A549 (cell line): ENCODE data around the gene RNU1-1. TPM values are rescaled to one million over a fixed set of nuclear protein-coding genes. Genes with fewer than 3 reads are reported as not detected.
"Not testable (repeated sequence)": the region's sequence is repeated elsewhere in the genome, so short reads cannot be mapped to it uniquely, and the experiment has no call there.

Experiments used
- ATAC-seq, 2 experiments: fragments of 200-7000 bp in 1 of 2; fragments of >200 bp in 1 of 2; cut with Nextera tagmentation in 1 of 2; cut with Tn5 transposase in 1 of 2; 3 replicates each; pipeline versions ENCODE4 v1.8.0 to v1.9.1; 2018 to 2020; ENCODE audit warnings: mild to moderate bottlenecking in 1 of 2, moderate library complexity in 1 of 2
- CTCF ChIA-PET: fragments of 300-600 bp; sonication (Branson Sonifier 250); formaldehyde crosslinking; extraction: SDS; loops from one replicate; lab custom pipeline; 2021; ENCODE audit warnings: antibody characterized with exemption, inconsistent platforms; lab: Yijun Ruan, JAX
- POLR2A ChIA-PET: fragments of 350-600 bp; formaldehyde crosslinking; extraction: SDS; loops from one replicate; lab custom pipeline; 2021; ENCODE audit warnings: antibody characterized with exemption, inconsistent platforms; lab: Yijun Ruan, JAX
- DNase-seq, 2 experiments: peaks; one replicate each; pipeline versions ENCODE4 v3.0.0 to v3.0.0-alpha.2; 2011 to 2016; ENCODE audit warnings: low read depth in 1 of 2, low spot score in 1 of 2
- FAIRE-seq: peaks from 2 replicates; lab custom pipeline; 2011; peaks lifted over from hg19 to GRCh38; lab: Jason Lieb, UNC
- H3K27ac ChIP-seq, 2 experiments: fragments of >200 bp; sonication (Bioruptor Twin); formaldehyde crosslinking; 3 replicates each; pipeline ENCODE4 v1.5.1; 2016 to 2017
- H3K4me1 ChIP-seq: fragments of >200 bp; sonication (Bioruptor Twin); formaldehyde crosslinking; 3 replicates; pipeline ENCODE4 v1.6.1; 2016
- H3K4me2 ChIP-seq: fragments of >200 bp; sonication (Bioruptor Twin); formaldehyde crosslinking; 3 replicates; pipeline ENCODE4 v1.6.1; 2016
- H3K4me3 ChIP-seq: fragments of >200 bp; sonication (Bioruptor Twin); formaldehyde crosslinking; 3 replicates; pipeline ENCODE4 v1.5.1; 2016
- H3K9me3 ChIP-seq: fragments of >200 bp; sonication (Bioruptor Twin); formaldehyde crosslinking; 3 replicates; pipeline ENCODE4 v1.6.1; 2016
- EHF ChIP-seq: fragments of 250-450 bp; sonication (Bioruptor Pico); IDR thresholded peaks from 2 replicates; pipeline ENCODE4 v1.5.0; 2020; ENCODE audit warnings: mild to moderate bottlenecking
- FOSB ChIP-seq: fragments of 250-450 bp; sonication (Bioruptor Pico); IDR thresholded peaks from 2 replicates; pipeline ENCODE4 v1.5.0; 2020; ENCODE audit warnings: mild to moderate bottlenecking, moderate library complexity
- GATA3 ChIP-seq: IDR thresholded peaks from 2 replicates; pipeline ENCODE4 v1.6.1; 2012; ENCODE audit warnings: borderline replicate concordance
- HOXA7 ChIP-seq: fragments of 250-450 bp; sonication (Bioruptor Pico); IDR thresholded peaks from 2 replicates; pipeline ENCODE4 v1.5.0; 2020; ENCODE audit warnings: mild to moderate bottlenecking, moderate library complexity
- JUN ChIP-seq, 2 experiments: fragments of >200 bp; sonication (Bioruptor Twin); formaldehyde crosslinking; IDR thresholded peaks; 2 replicates in 1 of 2; 3 replicates in 1 of 2; pipeline ENCODE4 v1.6.1; 2016 to 2017
- MAFK ChIP-seq: fragments of 450-650 bp; IDR thresholded peaks from 2 replicates; pipeline ENCODE4 v1.6.1; 2014; ENCODE audit not compliant: partially characterized antibody
- POLR2A ChIP-seq: IDR thresholded peaks from 2 replicates; pipeline ENCODE4 v1.6.1; 2012; ENCODE audit warnings: mild to moderate bottlenecking, low read length
- RARB ChIP-seq: fragments of 250-450 bp; sonication (Bioruptor Pico); IDR thresholded peaks from 2 replicates; pipeline ENCODE4 v1.8.0; 2021; ENCODE audit warnings: mild to moderate bottlenecking, moderate library complexity
- TFCP2L1 ChIP-seq: fragments of 250-450 bp; sonication (Bioruptor Pico); IDR thresholded peaks from 2 replicates; pipeline ENCODE4 v1.5.0; 2021; ENCODE audit warnings: mild to moderate bottlenecking
- TP53 ChIP-seq: fragments of 250-450 bp; sonication (Bioruptor Pico); IDR thresholded peaks from 2 replicates; pipeline ENCODE4 v1.5.0; 2021; ENCODE audit warnings: mild to moderate bottlenecking, moderate library complexity
- WGBS: methylation state at CpG from one replicate; pipeline ENCODE4 v1.1.6; 2017; ENCODE audit errors: missing lambda C conversion rate; 5-methylcytosine and 5-hydroxymethylcytosine counted together
- polyA plus RNA-seq, 4 experiments: library from polyadenylated mRNA; depleted of rRNA in 3 of 4; stranded (reverse); fragments of >200 nt; fragmentation: RNase III in 1 of 4; extraction: RNeasy Plus Mini Kit Qiagen cat#74134 plus additional on column Dnase treatment in 1 of 4; gene quantifications; 2 replicates in 3 of 4; 3 replicates in 1 of 4; pipeline ENCODE4 v1.2.3, GENCODE V29; 2011 to 2017
- TF ChIP-seq, protein P1 (sequence below): fragments of 200-600 bp; sonication (generic); IDR thresholded peaks from 2 replicates; pipeline ENCODE4 v1.6.1; 2016; ENCODE audit warnings: antibody characterized with exemption, mild to moderate bottlenecking, moderate library complexity
- TF ChIP-seq, protein P2 (sequence below): IDR thresholded peaks from 2 replicates; pipeline ENCODE4 v1.6.1; 2012
- TF ChIP-seq, protein P3 (sequence below): fragments of 250-450 bp; sonication (Bioruptor Pico); IDR thresholded peaks from 2 replicates; pipeline ENCODE4 v1.5.0; 2021; ENCODE audit warnings: mild to moderate bottlenecking, moderate library complexity, borderline replicate concordance
- TF ChIP-seq, protein P4 (sequence below): fragments of 250-450 bp; sonication (Bioruptor Pico); IDR thresholded peaks from 2 replicates; pipeline ENCODE4 v1.5.0; 2020; ENCODE audit warnings: low read depth, mild to moderate bottlenecking, moderate library complexity
- TF ChIP-seq, protein P5 (sequence below): IDR thresholded peaks from 2 replicates; pipeline ENCODE4 v1.6.1; 2012
- TF ChIP-seq, protein P6 (sequence below): fragments of >200 bp; sonication (Bioruptor Twin); formaldehyde crosslinking; IDR thresholded peaks from 3 replicates; pipeline ENCODE4 v1.6.1; 2016

RNU1-1 gene
- polyA plus RNA-seq, 2 of the 4 experiments (the other 2 are of a cell fraction) = 6.6 to 56.2 TPM

DNA sequence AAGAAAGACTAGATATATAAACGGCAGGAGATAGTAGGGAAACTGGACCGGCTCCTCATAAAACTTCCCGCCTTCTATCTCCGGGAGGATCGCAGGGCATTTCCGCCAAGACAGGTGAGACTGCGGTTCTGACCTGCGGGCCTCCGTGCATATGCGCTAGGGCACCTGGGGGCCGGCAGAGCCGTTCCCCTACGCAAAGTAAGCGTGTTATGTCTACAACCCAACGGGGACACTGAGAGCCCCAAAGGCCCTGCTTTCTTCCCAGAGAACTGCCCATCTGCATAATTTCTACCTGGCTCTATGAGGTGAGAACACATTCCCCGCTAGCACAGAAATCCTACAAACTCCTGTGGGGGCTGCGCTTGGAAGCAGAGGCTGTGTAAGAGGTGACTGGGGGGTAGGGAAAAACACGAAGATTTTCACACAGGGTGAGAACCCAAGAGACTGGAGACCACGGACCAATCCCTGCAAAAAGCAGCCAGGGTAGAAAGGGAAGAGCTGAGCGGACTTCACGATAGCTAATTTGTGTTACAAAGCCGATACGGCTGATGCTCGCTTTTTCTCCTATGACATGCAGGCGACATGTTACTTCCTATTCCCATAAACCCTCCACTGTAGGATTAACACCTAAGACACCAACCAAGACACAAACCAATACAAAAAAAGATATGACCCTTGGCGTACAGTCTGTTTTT lies 526 bp downstream of the RNU1-1 start:
- Histone ChIP-seq H3K4me3 (peak overlapping the region; percentile 36; the same call in 2 of the 3 replicates), H3K27ac (peak overlapping the region; percentile 67 to 82; a peak in 5 of 6 replicates)
- DNase-seq = peak; percentile 67 to 95
- H3K9me3 ChIP-seq, H3K4me1 ChIP-seq, FAIRE-seq: not testable (repeated sequence)
- ATAC-seq = peak; percentile 100
- CTCF ChIA-PET = interaction anchor here (0.7 kb wide), 1 partner anchor 1571 kb away, joined by 3 read pairs; no protein-coding TSS in a partner anchor
- 3% methylated on average over 26 of the region's 26 CpGs for WGBS
- TF ChIP-seq TP53 (peak; percentile 99), RARB (peak; percentile 99), FOSB (CRISPR knock-in tag) (peak; percentile 99), JUN (IDR thresholded peaks at IDR 0.05) (peak; percentile 94 to 98), MAFK (peak; percentile 12), TFCP2L1 (CRISPR knock-in tag) (peak; percentile 99), GATA3 (peak; percentile 41; the same call in 1 of the 2 replicates), HOXA7 (CRISPR knock-in tag) (peak; percentile 99), EHF (0 out of 2 replicates have a peak, but pooled peaks have one; percentile 51), POLR2A (peak; percentile 42; the same call in 1 of the 2 replicates)
- TF ChIP-seq, protein P1, sequence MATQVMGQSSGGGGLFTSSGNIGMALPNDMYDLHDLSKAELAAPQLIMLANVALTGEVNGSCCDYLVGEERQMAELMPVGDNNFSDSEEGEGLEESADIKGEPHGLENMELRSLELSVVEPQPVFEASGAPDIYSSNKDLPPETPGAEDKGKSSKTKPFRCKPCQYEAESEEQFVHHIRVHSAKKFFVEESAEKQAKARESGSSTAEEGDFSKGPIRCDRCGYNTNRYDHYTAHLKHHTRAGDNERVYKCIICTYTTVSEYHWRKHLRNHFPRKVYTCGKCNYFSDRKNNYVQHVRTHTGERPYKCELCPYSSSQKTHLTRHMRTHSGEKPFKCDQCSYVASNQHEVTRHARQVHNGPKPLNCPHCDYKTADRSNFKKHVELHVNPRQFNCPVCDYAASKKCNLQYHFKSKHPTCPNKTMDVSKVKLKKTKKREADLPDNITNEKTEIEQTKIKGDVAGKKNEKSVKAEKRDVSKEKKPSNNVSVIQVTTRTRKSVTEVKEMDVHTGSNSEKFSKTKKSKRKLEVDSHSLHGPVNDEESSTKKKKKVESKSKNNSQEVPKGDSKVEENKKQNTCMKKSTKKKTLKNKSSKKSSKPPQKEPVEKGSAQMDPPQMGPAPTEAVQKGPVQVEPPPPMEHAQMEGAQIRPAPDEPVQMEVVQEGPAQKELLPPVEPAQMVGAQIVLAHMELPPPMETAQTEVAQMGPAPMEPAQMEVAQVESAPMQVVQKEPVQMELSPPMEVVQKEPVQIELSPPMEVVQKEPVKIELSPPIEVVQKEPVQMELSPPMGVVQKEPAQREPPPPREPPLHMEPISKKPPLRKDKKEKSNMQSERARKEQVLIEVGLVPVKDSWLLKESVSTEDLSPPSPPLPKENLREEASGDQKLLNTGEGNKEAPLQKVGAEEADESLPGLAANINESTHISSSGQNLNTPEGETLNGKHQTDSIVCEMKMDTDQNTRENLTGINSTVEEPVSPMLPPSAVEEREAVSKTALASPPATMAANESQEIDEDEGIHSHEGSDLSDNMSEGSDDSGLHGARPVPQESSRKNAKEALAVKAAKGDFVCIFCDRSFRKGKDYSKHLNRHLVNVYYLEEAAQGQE = peak; percentile 54; the same call in 1 of the 2 replicates
- TF ChIP-seq, protein P2, sequence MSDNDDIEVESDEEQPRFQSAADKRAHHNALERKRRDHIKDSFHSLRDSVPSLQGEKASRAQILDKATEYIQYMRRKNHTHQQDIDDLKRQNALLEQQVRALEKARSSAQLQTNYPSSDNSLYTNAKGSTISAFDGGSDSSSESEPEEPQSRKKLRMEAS = peak; percentile 35
- TF ChIP-seq, protein P3, sequence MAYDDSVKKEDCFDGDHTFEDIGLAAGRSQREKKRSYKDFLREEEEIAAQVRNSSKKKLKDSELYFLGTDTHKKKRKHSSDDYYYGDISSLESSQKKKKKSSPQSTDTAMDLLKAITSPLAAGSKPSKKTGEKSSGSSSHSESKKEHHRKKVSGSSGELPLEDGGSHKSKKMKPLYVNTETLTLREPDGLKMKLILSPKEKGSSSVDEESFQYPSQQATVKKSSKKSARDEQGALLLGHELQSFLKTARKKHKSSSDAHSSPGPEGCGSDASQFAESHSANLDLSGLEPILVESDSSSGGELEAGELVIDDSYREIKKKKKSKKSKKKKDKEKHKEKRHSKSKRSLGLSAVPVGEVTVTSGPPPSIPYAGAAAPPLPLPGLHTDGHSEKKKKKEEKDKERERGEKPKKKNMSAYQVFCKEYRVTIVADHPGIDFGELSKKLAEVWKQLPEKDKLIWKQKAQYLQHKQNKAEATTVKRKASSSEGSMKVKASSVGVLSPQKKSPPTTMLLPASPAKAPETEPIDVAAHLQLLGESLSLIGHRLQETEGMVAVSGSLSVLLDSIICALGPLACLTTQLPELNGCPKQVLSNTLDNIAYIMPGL (CRISPR knock-in tag) = peak; percentile 88; the same call in 1 of the 2 replicates
- TF ChIP-seq, protein P4, sequence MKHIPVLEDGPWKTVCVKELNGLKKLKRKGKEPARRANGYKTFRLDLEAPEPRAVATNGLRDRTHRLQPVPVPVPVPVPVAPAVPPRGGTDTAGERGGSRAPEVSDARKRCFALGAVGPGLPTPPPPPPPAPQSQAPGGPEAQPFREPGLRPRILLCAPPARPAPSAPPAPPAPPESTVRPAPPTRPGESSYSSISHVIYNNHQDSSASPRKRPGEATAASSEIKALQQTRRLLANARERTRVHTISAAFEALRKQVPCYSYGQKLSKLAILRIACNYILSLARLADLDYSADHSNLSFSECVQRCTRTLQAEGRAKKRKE = peak; percentile 77; the same call in 1 of the 2 replicates
- TF ChIP-seq, protein P5, sequence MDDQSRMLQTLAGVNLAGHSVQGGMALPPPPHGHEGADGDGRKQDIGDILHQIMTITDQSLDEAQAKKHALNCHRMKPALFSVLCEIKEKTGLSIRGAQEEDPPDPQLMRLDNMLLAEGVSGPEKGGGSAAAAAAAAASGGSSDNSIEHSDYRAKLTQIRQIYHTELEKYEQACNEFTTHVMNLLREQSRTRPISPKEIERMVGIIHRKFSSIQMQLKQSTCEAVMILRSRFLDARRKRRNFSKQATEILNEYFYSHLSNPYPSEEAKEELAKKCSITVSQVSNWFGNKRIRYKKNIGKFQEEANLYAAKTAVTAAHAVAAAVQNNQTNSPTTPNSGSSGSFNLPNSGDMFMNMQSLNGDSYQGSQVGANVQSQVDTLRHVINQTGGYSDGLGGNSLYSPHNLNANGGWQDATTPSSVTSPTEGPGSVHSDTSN = peak; percentile 53; the same call in 1 of the 2 replicates
- TF ChIP-seq, protein P6, sequence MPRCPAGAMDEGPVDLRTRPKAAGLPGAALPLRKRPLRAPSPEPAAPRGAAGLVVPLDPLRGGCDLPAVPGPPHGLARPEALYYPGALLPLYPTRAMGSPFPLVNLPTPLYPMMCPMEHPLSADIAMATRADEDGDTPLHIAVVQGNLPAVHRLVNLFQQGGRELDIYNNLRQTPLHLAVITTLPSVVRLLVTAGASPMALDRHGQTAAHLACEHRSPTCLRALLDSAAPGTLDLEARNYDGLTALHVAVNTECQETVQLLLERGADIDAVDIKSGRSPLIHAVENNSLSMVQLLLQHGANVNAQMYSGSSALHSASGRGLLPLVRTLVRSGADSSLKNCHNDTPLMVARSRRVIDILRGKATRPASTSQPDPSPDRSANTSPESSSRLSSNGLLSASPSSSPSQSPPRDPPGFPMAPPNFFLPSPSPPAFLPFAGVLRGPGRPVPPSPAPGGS = peak; percentile 99
- TF ChIP-seq, all 56 proteins: peak for 16; not testable (repeated sequence) for 40
- POLR2A ChIA-PET = interaction anchor here (0.7 to 1.2 kb wide), 4 partner anchors 19 to 382 kb away, joined by 3 to 5 read pairs (median 4); partner anchors contain the start of gene RNU1-2
- H3K4me2 ChIP-seq = peak overlapping the region; percentile 84

DNA sequence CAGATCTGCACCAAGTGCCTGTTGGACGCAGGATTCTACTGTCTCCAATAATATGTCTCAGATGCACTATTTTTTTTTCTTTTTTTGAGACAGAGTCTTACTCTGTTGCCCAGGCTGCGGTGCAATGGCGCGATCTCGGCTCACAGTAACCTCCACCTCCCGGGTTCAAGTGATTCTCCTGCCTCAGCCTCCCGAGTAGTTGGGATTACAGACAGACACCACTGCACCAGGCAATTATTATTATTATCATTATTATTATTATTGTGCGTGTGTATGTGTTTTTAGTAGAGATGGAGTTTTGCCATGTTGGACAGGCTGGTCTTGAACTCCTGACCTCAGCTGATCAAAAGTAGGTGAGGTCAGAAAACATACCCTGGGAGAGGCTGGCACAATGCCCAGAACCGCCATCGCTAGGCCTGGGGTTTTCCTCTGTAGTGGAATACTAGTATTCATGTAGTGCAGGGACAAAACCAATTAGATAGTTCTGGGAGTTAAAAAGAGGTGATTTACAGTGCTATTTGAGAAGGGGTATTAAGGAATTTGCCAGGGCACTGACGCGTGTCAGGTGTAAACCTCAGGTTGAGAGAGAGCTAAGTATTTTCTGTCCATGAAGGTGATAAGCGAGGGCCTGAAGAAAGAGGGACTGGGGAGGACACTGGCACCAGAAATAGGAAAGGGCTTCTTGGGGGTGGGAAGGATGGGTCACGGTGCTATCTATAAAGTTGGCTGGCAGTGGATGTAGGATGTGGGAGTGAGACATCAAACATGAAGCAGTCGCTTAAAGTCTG lies 1.3 kb downstream of the RNU1-1 start:
- Histone ChIP-seq H3K4me2 (peak overlapping the region; percentile 84), H3K27ac (peak overlapping the region; percentile 67 to 82; a peak in 5 of 6 replicates), H3K4me3 (peak overlapping the region; percentile 36; the same call in 2 of the 3 replicates)
- peak; percentile 50 to 85 for ATAC-seq
- FAIRE-seq, H3K4me1 ChIP-seq, H3K9me3 ChIP-seq, DNase-seq, CTCF ChIA-PET: not testable (repeated sequence)
- POLR2A ChIA-PET = interaction anchor here (0.9 to 1.1 kb wide), 2 partner anchors 22 to 108 kb away, joined by 3 to 5 read pairs; no protein-coding TSS in a partner anchor
- 60% methylated on average over 15 of the region's 15 CpGs for WGBS

DNA sequence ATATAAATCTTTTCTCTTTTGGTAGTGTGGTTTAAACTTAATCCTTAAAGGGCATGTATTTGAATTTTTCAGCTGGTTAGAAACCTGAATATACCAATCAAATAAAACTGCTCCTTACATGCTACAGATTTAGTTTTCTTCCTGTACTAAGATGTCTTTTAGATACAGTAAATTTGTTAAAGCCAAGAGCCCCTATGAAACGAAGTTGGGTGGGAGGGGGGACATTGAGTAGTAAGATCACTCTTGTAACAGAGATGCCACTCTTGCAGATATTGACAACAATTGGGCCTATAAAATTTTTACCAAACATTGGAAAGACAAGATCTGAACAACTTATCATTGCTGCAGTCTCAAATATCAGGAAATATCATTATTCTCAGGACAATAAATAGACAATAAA lies 2.2 kb downstream of the RNU1-1 start:
- H3K4me3 ChIP-seq, H3K4me1 ChIP-seq, H3K4me2 ChIP-seq, CTCF ChIA-PET, H3K9me3 ChIP-seq, FAIRE-seq, H3K27ac ChIP-seq, DNase-seq, ATAC-seq: not testable (repeated sequence)
- POLR2A ChIA-PET = interaction anchor here (0.6 kb wide), 1 partner anchor 12 kb away, joined by 5 read pairs; no protein-coding TSS in a partner anchor
- WGBS = 23% methylated on average over 1 of the region's 1 CpG

DNA sequence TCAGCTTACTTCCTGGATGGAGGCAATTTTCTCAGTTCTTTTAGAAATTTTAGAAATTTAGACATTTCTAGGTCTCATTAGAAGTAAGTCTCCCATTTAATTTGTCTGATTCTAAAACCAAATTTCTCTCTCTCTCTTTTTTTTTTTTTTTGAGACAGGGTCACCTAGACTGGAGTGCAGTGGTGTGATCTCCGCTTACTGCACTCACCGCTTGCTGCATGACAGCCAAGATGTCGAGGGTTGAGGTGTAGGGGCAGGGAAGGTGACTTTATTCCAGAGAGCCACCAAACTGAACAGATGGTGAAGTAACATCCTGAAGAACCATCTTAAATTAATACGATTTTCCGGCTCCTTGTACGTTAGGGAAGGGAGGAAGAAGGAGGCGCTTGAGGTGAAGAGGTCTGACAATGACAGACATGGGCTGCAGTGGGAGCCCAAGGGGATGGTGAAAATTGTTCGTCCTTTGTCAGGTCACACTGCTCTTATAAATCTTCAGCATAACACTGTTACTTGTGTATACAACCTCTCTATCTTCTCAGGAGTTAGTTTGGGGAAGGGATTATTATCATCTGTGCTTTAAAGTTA lies 5.1 kb downstream of the RNU1-1 start:
- H3K4me3 ChIP-seq, FAIRE-seq, ATAC-seq, CTCF ChIA-PET, H3K9me3 ChIP-seq, H3K27ac ChIP-seq, H3K4me2 ChIP-seq, DNase-seq, H3K4me1 ChIP-seq: not testable (repeated sequence)
- 70% methylated on average over 8 of the region's 8 CpGs for WGBS
- POLR2A ChIA-PET = interaction anchor here (0.7 kb wide), 1 partner anchor 1350 kb away, joined by 3 read pairs; no protein-coding TSS in a partner anchor
